Cerebellar nuclear complex (tissue), 1 donor: ENCODE results near the gene PTPN23.
"Not testable (repeated sequence)": the region's sequence is repeated elsewhere in the genome, so short reads cannot be mapped to it uniquely, and the experiment has no call there.

Experiments
- DNase-seq, 2 experiments: peaks; one replicate each; lab custom pipeline; 2025; lab: John Stamatoyannopoulos, UW

PTPN23 gene

GRCh38 chr3:47380601-47381316 lies at the start of gene PTPN23:
PTPN23 (plus strand) TSS chr3:47381021; CDS start chr3:47381097, 76 bp downstream.
- peak; percentile 81 to 89 for DNase-seq

DNA sequence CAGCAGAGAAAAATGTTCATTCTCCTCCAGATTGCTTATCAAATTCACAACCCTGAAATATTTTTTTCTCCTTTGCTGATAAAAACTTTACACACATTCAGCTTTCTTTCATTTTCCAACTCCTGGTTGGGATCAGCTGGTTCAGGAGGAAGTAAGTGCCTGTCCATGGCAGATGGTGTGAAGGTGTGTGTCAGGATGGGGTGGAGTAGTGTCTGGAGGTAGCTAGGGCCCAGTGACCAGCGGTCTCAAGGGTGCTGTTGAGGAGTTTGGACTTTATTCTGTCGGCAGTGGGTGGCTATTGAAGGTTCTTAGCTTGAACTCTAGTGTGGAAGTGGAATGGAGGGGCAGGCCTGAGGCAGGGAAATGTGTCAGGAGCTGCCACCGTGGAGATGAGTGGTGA lies 46.9 kb upstream of the PTPN23 start:
- DNase-seq: no peak

DNA sequence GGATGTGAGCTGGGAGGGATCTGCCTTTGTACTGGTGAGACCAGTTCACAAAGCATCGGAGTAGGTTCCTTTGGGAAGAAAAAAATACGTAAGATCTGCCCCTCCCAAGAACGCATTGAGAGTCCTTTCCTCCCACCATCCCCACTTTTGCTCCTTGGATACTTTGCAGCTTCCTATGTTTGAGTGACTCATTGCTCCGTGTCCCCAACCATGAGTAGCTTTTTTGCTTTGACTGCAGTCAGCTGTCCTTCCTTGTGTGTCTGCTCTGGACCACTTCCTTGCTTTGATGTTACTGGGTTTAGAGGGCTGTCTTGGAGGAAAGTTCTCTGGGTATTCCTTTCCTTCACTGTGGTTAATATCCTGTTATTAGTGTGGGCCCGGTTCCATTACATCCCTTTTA lies 43.2 kb upstream of the PTPN23 start:
- no peak for DNase-seq

DNA sequence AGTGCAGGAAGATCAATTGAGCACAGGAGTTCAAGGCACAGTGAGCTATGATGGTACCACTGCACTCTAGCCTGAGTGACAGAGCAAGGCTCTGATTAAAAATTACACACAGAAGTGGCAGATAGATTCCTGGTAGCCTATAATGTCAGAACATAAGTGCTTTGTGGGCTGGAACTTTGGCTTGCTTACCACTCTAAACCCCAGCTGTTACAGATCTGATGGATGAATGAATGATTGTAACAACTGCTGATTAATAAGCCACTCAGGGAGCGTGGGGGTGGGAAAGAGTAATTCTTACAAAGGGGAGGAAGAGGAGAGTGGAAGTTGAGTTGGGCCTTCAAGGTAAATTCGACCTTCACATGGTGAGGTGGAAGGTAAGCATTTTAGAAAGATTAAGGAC lies 40.9 kb upstream of the PTPN23 start:
- DNase-seq: no peak

DNA sequence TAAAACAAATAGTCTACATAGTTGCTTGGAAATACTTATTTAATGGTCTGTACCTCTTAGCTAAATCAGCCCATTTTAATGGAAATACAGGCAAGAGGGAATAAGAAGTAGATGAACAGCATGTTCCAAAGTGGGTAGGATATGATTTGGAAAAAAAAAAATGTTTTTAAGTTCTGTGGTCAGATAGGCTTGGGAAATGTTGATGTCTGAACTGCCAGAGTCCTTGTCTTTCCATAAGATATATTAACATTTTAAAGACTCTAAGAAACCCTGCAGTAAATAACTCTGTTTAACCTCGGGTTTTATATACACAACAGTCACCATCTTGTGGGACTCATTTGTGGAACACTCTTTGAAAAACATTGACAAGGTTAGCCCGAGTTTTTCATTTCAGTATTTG lies 40.0 kb upstream of the PTPN23 start:
- DNase-seq: no peak

DNA sequence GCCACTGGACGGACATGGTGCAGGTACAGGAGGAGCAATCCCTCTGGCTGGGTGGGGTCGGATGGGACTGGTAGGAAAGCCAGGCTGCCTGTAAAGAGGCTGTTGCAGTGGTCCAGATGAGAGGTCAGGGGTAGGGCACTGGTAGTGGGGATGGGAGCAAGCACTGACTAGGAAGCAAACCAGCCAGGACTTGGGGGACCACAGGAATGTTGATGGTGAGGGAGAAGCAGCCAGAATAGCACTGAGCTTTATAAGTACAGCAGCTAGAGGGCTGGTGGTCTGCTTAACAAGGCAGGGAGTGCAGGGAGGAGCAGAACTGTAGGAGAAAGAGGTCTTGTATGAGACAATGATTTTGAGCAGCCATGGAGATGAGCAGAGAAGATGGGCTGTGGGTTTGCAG lies 38.7 kb upstream of the PTPN23 start:
- DNase-seq: no peak

DNA sequence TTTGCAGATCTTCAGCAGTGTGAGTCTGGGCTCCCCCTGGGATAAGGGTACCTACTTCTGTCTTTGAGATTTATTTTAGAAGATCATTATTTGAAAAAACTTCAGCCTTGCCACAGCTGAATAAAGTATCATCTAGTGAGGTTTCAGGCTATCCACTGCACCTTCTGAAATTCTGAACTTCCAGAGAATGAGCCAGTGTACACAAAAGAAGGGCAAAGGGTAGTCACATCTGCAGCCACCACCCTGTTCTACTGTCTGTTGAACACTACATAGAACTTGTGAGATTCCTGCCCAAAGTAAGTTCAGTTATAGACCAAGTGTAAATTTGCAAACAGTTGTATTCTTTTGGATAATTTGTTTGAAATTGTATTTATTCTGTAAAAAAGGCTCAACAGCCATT lies 38.0 kb upstream of the PTPN23 start:
- no peak for DNase-seq

DNA sequence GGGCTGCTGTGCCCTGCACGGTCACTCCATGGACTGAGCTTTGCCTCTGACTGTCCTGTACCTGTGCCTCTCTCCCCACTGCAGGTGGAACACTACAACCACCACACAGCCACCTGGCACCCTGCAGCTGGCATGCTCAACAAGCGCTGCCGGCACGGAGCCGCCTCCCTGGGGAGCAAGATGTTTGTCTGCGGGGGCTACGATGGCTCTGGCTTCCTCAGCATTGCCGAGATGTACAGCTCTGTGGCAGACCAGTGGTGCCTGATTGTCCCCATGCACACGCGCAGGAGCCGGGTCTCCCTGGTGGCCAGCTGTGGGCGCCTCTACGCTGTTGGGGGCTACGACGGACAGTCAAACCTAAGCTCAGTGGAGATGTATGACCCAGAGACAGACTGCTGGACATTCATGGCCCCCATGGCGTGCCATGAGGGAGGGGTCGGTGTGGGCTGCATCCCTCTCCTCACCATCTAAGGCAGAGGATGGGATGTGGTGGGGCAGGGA lies 37.3 kb upstream of the PTPN23 start:
- no peak for DNase-seq

GRCh38 chr3:47344971-47345370 lies 35.9 kb upstream of the PTPN23 start:
- no peak for DNase-seq

- DNase-seq: no peak
Measured at GRCh38 chr3:47347217-47347801, 33.5 kb upstream of the PTPN23 start.

GRCh38 chr3:47348411-47349154 lies 32.2 kb upstream of the PTPN23 start:
- DNase-seq: no peak

GRCh38 chr3:47355010-47355409 lies 25.8 kb upstream of the PTPN23 start:
- no peak for DNase-seq

- DNase-seq: no peak
Measured at GRCh38 chr3:47356201-47356600, 24.6 kb upstream of the PTPN23 start.

GRCh38 chr3:47359323-47359722 lies 21.5 kb upstream of the PTPN23 start:
- DNase-seq: no peak

GRCh38 chr3:47360110-47360517 lies 20.7 kb upstream of the PTPN23 start:
- not testable (repeated sequence) for DNase-seq

GRCh38 chr3:47362701-47363100 lies 18.1 kb upstream of the PTPN23 start:
- DNase-seq: no peak

GRCh38 chr3:47365213-47366153 lies 15.3 kb upstream of the PTPN23 start:
- DNase-seq: peak in 1 of 2 experiments; percentile 20

- DNase-seq: no peak
Measured at GRCh38 chr3:47366833-47367232, 14.0 kb upstream of the PTPN23 start.

DNA sequence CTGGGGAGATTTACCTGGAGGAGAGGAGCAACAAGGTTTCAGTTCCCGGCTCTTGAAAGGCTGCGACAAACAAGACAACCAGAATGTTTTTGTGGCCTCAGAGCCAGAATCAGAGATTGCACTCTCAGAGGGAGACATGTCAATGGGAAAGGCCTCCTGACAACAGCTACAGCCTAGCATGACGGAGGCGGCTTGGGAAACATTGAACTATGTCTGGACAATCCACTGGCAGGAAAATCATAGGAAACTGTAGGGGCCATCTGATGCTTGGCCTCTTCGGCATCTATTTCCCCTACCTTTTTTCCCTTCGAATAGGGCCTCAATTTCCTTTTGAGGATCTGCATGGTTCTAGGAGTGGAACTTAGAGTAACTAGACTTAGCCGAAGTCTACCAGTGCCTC lies 13.2 kb upstream of the PTPN23 start:
- no peak for DNase-seq

GRCh38 chr3:47370020-47370419 lies 10.8 kb upstream of the PTPN23 start:
- not testable (repeated sequence) for DNase-seq

GRCh38 chr3:47370887-47371697 lies 9.7 kb upstream of the PTPN23 start:
- no peak for DNase-seq
